ENCODE results near the gene ARVCF. TPM values are rescaled to one million over a fixed set of nuclear protein-coding genes. Genes with fewer than 3 reads are reported as not detected.

ARVCF gene
- total RNA-seq, 1 experiment from 2014 or later = 11.1 TPM

GRCh38 chr22:20058989-20059770 lies 42.6 kb upstream of the ARVCF start:
- POLR2A ChIA-PET (ENCODE audit: low non-redundant PET) = no interaction called here
- Histone ChIP-seq H3K4me1 (ENCODE audit: insufficient read depth, low read length, poor library complexity, severe bottlenecking) (no peaks in the 10 kb centered on the region), H3K27ac (ENCODE audit: low read depth, low read length, poor library complexity, severe bottlenecking) (no peak overlapping the region), H3K36me3 (ENCODE audit: insufficient read depth, low read length, poor library complexity, severe bottlenecking) (no peaks in the 10 kb centered on the region), H3K27me3 (replicated peaks; ENCODE audit: insufficient read depth, low read depth, low read length, poor library complexity) (no peaks in the 10 kb centered on the region), H3K9me3 (ENCODE audit: low read depth, low read length, poor library complexity, severe bottlenecking) (no peaks in the 10 kb centered on the region), H3K4me3 (ENCODE audit: low read depth, low read length, poor library complexity, severe bottlenecking) (no peak overlapping the region)
- intact Hi-C loops (cut with micrococcal nuclease; ENCODE audit: unreplicated experiment) = no loop called here
- TF ChIP-seq, protein P1, sequence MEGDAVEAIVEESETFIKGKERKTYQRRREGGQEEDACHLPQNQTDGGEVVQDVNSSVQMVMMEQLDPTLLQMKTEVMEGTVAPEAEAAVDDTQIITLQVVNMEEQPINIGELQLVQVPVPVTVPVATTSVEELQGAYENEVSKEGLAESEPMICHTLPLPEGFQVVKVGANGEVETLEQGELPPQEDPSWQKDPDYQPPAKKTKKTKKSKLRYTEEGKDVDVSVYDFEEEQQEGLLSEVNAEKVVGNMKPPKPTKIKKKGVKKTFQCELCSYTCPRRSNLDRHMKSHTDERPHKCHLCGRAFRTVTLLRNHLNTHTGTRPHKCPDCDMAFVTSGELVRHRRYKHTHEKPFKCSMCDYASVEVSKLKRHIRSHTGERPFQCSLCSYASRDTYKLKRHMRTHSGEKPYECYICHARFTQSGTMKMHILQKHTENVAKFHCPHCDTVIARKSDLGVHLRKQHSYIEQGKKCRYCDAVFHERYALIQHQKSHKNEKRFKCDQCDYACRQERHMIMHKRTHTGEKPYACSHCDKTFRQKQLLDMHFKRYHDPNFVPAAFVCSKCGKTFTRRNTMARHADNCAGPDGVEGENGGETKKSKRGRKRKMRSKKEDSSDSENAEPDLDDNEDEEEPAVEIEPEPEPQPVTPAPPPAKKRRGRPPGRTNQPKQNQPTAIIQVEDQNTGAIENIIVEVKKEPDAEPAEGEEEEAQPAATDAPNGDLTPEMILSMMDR (conservative IDR thresholded peaks at IDR 0.05; ENCODE audit: low read depth, low read length) = no peak
- TF ChIP-seq EZH2 (IDR thresholded peaks at IDR 0.05; ENCODE audit: borderline replicate concordance, low read depth, low read length, poor library complexity, severe bottlenecking) = no peak
- DNase-seq (ENCODE audit: low spot score) = no peak
- CTCF ChIA-PET = no interaction called here
- BruUV-seq (replicated peaks) = no TSS peak

GRCh38 chr22:20057596-20058268 lies 41.1 kb upstream of the ARVCF start:
- no peak overlapping the region for H3K27ac ChIP-seq (ENCODE audit: low read depth, low read length, poor library complexity, severe bottlenecking)
- intact Hi-C loops (cut with micrococcal nuclease; ENCODE audit: unreplicated experiment) = no loop called here
- ChIA-PET POLR2A (ENCODE audit: low non-redundant PET) (no interaction called here), CTCF (no interaction called here)
- no peak overlapping the region for H3K4me3 ChIP-seq (ENCODE audit: low read depth, low read length, poor library complexity, severe bottlenecking)
- no peaks in the 10 kb centered on the region for H3K27me3 ChIP-seq (replicated peaks; ENCODE audit: insufficient read depth, low read depth, low read length, poor library complexity)
- H3K4me1 ChIP-seq (ENCODE audit: insufficient read depth, low read length, poor library complexity, severe bottlenecking) = no peaks in the 10 kb centered on the region
- H3K9me3 ChIP-seq (ENCODE audit: low read depth, low read length, poor library complexity, severe bottlenecking) = no peaks in the 10 kb centered on the region
- no TSS peak for BruUV-seq (replicated peaks)
- DNase-seq (ENCODE audit: low spot score) = no peak
- TF ChIP-seq, protein P1 (conservative IDR thresholded peaks at IDR 0.05; ENCODE audit: low read depth, low read length) = no peak
- TF ChIP-seq EZH2 (IDR thresholded peaks at IDR 0.05; ENCODE audit: borderline replicate concordance, low read depth, low read length, poor library complexity, severe bottlenecking) = no peak
- H3K36me3 ChIP-seq (ENCODE audit: insufficient read depth, low read length, poor library complexity, severe bottlenecking) = no peaks in the 10 kb centered on the region

DNA sequence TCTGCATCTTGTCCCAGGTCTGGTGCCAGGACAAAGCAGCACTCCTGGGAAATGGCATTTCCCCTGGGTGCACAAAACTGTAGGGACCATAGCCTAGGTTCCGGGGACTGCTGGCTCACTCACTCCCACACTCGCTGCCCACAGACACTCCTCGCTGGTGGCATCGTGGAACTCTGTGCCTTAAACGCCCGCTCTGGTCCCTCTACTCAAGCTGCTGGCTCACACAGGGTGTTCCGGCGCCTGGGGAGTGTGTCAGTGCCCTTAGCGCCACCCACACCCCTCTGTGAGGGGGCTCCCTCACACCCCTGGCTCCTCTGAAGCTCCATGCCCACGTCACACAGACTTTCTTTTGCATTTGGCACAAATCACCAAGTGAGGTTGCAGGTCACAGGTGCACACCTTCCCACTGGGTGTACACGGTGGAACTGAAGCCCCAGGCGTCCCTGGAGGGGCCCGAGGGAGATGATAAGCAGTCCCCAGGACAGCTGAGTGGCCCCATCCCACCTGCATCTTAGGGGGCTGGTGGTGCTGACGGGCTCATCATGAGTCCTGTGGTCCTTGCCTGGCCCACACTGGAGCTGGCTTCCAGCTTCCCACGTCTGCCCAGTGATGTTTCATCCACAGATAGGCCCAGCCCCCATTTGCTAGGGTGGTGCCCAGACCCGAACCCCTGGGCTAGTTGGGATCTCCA lies 40.2 kb upstream of the ARVCF start:
- no peak for DNase-seq (ENCODE audit: low spot score)
- BruUV-seq (replicated peaks) = no TSS peak
- ChIA-PET POLR2A (ENCODE audit: low non-redundant PET) (no interaction called here), CTCF (no interaction called here)
- no peaks in the 10 kb centered on the region for H3K4me1 ChIP-seq (ENCODE audit: insufficient read depth, low read length, poor library complexity, severe bottlenecking)
- no peaks in the 10 kb centered on the region for H3K36me3 ChIP-seq (ENCODE audit: insufficient read depth, low read length, poor library complexity, severe bottlenecking)
- H3K27ac ChIP-seq (ENCODE audit: low read depth, low read length, poor library complexity, severe bottlenecking) = no peak overlapping the region
- intact Hi-C loops (cut with micrococcal nuclease; ENCODE audit: unreplicated experiment) = no loop called here
- H3K4me3 ChIP-seq (ENCODE audit: low read depth, low read length, poor library complexity, severe bottlenecking) = no peak overlapping the region
- H3K27me3 ChIP-seq (replicated peaks; ENCODE audit: insufficient read depth, low read depth, low read length, poor library complexity) = no peaks in the 10 kb centered on the region
- TF ChIP-seq, protein P1 (conservative IDR thresholded peaks at IDR 0.05; ENCODE audit: low read depth, low read length) = no peak
- no peak for TF ChIP-seq EZH2 (IDR thresholded peaks at IDR 0.05; ENCODE audit: borderline replicate concordance, low read depth, low read length, poor library complexity, severe bottlenecking)
- no peaks in the 10 kb centered on the region for H3K9me3 ChIP-seq (ENCODE audit: low read depth, low read length, poor library complexity, severe bottlenecking)
